Nephron progenitor cell (in vitro differentiated cells): Measurements from ENCODE around the gene CDKAL1.
"Not testable (repeated sequence)": the region's sequence is repeated elsewhere in the genome, so short reads cannot be mapped to it uniquely, and the experiment has no call there.

Source experiments
- DNase-seq: peaks from one replicate; pipeline ENCODE4 v3.0.0; 2021
- H3K27ac Mint-ChIP-seq: 2 replicates; pipeline ENCODE4 v1.8.0; 2021; ENCODE audit warnings: mild to moderate bottlenecking, moderate library complexity, mixed read lengths
- H3K27me3 Mint-ChIP-seq: 2 replicates; pipeline ENCODE4 v1.8.0; 2021; ENCODE audit warnings: mild to moderate bottlenecking, low read depth, mixed read lengths; ENCODE audit not compliant: poor library complexity
- H3K36me3 Mint-ChIP-seq: 2 replicates; pipeline ENCODE4 v1.8.0; 2021; ENCODE audit warnings: low read depth, mixed read lengths
- H3K4me1 Mint-ChIP-seq: 2 replicates; pipeline ENCODE4 v1.8.0; 2021; ENCODE audit warnings: mixed read lengths
- H3K4me3 Mint-ChIP-seq: 2 replicates; pipeline ENCODE4 v1.8.0; 2021; ENCODE audit warnings: mild to moderate bottlenecking, moderate library complexity, mixed read lengths
- H3K9me3 Mint-ChIP-seq: 2 replicates; pipeline ENCODE4 v1.8.0; 2021; ENCODE audit warnings: mild to moderate bottlenecking, moderate library complexity, mixed read lengths
- TF ChIP-seq, protein P1 (sequence below): fragments of 200-600 bp; sonication (generic); IDR thresholded peaks from 2 replicates; pipeline ENCODE4 v1.5.0; 2021; ENCODE audit warnings: antibody characterized with exemption

The CDKAL1 gene

DNA sequence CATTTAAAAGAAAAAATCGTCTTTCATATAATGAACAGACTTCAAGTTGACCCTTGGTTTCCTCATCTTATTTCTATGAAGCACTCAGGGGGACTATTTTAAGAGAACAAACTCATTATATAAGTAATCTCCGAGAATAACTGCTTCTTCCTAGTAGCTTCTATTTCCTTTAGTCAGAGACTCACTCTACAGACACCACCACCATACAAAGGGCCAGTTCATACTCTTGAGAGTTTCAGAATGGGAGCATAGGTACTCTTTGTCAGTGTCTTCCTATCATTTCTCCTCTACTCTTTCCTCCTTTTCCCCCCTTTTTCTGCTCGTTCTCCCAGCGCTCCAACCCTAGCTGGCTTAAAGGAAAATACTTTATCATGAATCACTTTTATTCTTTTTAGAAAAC, 104.9 kb downstream of the CDKAL1 start:
- TF ChIP-seq, protein P1, sequence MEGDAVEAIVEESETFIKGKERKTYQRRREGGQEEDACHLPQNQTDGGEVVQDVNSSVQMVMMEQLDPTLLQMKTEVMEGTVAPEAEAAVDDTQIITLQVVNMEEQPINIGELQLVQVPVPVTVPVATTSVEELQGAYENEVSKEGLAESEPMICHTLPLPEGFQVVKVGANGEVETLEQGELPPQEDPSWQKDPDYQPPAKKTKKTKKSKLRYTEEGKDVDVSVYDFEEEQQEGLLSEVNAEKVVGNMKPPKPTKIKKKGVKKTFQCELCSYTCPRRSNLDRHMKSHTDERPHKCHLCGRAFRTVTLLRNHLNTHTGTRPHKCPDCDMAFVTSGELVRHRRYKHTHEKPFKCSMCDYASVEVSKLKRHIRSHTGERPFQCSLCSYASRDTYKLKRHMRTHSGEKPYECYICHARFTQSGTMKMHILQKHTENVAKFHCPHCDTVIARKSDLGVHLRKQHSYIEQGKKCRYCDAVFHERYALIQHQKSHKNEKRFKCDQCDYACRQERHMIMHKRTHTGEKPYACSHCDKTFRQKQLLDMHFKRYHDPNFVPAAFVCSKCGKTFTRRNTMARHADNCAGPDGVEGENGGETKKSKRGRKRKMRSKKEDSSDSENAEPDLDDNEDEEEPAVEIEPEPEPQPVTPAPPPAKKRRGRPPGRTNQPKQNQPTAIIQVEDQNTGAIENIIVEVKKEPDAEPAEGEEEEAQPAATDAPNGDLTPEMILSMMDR = no peak
- H3K4me3 Mint-ChIP-seq = no peak overlapping the region
- peaks cover 37% of the 10 kb centered on the region for H3K36me3 Mint-ChIP-seq
- no peaks in the 10 kb centered on the region for H3K27me3 Mint-ChIP-seq
- no peak for DNase-seq
- H3K4me1 Mint-ChIP-seq = no peaks in the 10 kb centered on the region
- no peak overlapping the region for H3K27ac Mint-ChIP-seq
- no peaks in the 10 kb centered on the region for H3K9me3 Mint-ChIP-seq

DNA sequence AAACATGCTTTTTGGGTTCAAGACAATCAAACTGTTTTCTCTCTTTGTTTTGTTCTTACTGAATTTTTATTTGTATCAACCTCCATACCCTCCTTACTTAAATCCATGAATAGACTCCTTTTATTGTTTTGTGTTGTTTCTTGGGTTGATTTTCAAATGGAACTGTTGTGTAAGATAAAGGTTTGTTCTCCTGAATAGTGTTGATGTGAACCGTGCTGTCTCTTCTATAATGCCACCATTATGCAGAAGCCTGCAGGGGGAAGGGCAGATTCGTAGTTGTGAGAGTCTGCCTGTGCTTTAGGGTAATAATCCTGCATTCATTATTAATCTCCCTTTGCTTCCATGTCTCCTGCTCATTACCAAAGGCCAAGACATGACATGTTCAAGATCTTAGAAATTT, 105.9 kb downstream of the CDKAL1 start:
- TF ChIP-seq, protein P1 = no peak
- no peaks in the 10 kb centered on the region for H3K27me3 Mint-ChIP-seq
- no peak overlapping the region for H3K4me3 Mint-ChIP-seq
- H3K27ac Mint-ChIP-seq = no peak overlapping the region
- peaks cover 33% of the 10 kb centered on the region for H3K36me3 Mint-ChIP-seq
- H3K9me3 Mint-ChIP-seq = no peaks in the 10 kb centered on the region
- no peaks in the 10 kb centered on the region for H3K4me1 Mint-ChIP-seq
- DNase-seq = no peak

DNA sequence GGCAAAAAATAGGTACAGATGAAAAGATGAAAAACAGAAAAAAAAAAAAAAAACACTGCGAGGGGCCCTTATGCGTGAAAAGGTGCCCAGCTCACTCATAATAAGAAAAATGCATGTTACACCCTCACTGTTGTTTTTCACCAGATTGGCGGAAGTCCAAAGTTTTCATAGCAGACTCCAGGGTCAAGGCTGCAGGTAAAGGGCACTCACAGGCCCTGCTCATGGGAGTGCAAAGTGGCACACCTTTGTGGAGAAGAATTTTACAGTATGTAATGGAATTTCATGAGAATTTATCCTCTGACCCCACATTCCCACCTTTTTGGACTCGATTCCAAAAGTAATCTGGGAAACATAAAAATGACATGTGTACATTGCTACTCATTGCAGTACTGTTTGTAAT, 108.2 kb downstream of the CDKAL1 start:
- no peaks in the 10 kb centered on the region for H3K4me1 Mint-ChIP-seq
- no peak overlapping the region for H3K4me3 Mint-ChIP-seq
- TF ChIP-seq, protein P1 = no peak
- H3K9me3 Mint-ChIP-seq = no peaks in the 10 kb centered on the region
- no peak overlapping the region for H3K27ac Mint-ChIP-seq
- H3K27me3 Mint-ChIP-seq = no peaks in the 10 kb centered on the region
- peaks cover 24% of the 10 kb centered on the region for H3K36me3 Mint-ChIP-seq
- DNase-seq = no peak

DNA sequence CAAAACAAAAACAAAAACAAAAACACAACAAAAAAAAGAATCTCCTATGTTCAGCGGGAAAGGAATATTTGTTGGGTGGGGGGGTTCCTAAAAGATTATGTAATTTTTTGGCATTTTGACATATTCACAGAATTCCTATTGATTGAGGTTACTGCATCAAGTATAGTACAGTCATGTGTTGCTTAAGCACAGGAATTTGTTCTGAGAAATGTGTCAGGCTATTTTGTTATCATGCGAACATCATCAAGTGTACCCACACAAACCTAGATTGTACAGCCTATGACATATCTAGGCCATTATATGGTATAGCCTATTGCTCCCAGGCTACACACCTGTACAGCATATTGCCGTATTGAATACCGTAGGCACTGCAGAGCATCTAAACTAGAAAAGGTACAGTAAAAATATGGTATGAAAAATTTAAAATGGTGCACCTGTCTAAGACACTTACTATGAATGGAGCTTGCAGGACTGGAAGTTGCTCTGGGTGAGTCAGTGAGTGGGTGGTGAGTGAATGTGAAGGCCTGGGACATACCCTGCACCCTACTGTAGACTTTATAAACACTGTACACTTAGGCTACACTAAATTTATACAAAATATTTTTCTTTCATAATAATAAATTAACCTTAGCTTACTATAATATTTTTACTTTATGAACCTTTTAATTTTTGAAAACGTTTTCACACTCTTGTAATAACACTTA, 110.6 kb downstream of the CDKAL1 start:
- H3K4me3 Mint-ChIP-seq = no peak overlapping the region
- no peaks in the 10 kb centered on the region for H3K9me3 Mint-ChIP-seq
- H3K27me3 Mint-ChIP-seq = no peaks in the 10 kb centered on the region
- H3K27ac Mint-ChIP-seq = no peak overlapping the region
- H3K36me3 Mint-ChIP-seq = peaks cover 17% of the 10 kb centered on the region
- no peaks in the 10 kb centered on the region for H3K4me1 Mint-ChIP-seq
- no peak for DNase-seq
- TF ChIP-seq, protein P1 = no peak

DNA sequence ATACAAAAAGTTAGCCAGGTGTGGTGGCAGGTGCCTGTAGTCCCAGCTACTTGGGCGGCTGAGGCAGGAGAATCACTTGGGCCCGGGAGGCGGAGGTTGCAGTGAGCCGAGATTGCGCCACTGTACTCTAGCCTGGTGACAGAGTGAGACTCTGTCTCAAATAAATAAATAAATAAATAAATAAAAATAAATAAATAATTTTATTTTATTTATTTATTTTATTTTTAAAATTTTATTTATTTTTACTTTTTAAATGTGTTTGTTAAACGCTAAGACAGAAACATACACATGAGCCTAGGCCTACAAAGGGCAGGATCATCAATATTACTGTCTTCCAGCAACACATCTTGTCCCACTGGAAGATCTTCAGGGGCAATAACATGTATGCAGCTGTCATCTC, 111.3 kb downstream of the CDKAL1 start:
- not testable (repeated sequence) for H3K4me3 Mint-ChIP-seq, DNase-seq, H3K4me1 Mint-ChIP-seq, H3K27me3 Mint-ChIP-seq, H3K9me3 Mint-ChIP-seq, H3K27ac Mint-ChIP-seq
- H3K36me3 Mint-ChIP-seq = peaks cover 19% of the 10 kb centered on the region

DNA sequence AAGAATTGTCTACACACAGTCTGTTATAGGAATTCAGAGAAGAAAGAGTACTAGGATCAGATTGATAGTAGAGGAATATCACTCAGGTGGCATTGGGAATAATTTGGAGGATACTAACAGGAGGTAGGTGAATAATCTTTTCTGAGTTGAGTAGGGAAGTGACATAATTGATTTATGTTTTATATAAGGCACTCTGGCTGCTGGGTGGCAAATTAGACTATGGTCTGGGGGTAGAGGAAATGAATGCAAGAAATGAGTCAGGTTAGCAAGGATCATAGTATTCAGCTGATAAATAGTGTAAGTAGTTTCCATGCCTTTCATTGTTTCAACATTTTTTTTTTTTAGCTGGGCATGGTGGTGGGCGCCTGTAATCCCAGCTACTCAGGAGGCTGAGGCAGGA, 113.3 kb downstream of the CDKAL1 start:
- H3K36me3 Mint-ChIP-seq = peaks cover 20% of the 10 kb centered on the region
- no peak for DNase-seq
- no peak overlapping the region for H3K27ac Mint-ChIP-seq
- TF ChIP-seq, protein P1 = no peak
- no peaks in the 10 kb centered on the region for H3K9me3 Mint-ChIP-seq
- no peaks in the 10 kb centered on the region for H3K27me3 Mint-ChIP-seq
- H3K4me3 Mint-ChIP-seq = no peak overlapping the region
- H3K4me1 Mint-ChIP-seq = no peaks in the 10 kb centered on the region

DNA sequence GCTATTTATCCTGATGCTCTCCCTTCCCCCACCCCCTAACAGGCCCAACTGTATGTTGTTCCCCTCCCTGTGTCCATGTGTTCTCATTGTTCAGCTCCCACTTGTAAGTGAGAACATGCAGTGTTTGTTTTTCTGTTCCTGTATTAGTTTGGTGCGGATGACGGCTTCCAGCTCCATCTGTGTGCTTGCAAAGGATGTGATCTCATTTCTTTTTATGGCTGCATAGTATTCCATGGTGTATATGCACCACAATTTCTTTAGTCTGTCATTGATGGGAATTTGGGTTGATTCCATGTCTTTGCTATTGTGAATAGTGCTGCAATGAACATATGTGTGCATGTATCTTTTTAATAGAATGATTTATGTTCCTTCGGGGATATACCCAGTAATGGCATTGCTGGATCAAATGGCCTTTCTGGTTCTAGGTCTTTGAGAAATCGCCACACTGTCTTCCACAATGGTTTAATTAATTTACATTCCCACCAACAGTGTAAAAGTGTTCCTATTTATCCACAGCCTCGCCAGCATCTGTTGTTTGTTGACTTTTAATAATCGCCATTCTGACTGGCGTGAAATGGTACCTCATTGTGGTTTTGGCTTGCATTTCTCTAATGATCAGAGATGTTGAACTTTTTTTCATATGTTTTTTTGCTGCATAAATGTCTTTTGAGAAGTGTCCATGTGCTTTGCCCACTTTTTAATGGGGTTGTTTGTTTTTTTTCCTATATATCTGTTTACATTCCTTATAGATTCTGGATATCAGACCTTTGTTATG, 115.6 kb downstream of the CDKAL1 start:
- not testable (repeated sequence) for DNase-seq, H3K4me1 Mint-ChIP-seq, H3K4me3 Mint-ChIP-seq, H3K9me3 Mint-ChIP-seq, H3K27me3 Mint-ChIP-seq, H3K27ac Mint-ChIP-seq
- H3K36me3 Mint-ChIP-seq = peaks cover 29% of the 10 kb centered on the region
